Esophagus muscularis mucosa (tissue), 3 donors: ENCODE measurements around the gene ADAMTS14.

Source experiments
- CTCF ChIP-seq, 3 experiments: fragments of 200-600 bp in 2 of 3; fragments of 450-650 bp in 1 of 3; sonication (generic) in 2 of 3; IDR thresholded peaks; one replicate each; pipeline ENCODE4 v1.5.1; 2017 to 2019; ENCODE audit warnings: antibody characterized with exemption in 3 of 3, mild to moderate bottlenecking in 2 of 3, moderate library complexity in 1 of 3
- POLR2A ChIP-seq: fragments of 450-650 bp; IDR thresholded peaks from one replicate; pipeline ENCODE4 v1.6.1; 2017; ENCODE audit warnings: antibody characterized with exemption, moderate library complexity, mild to moderate bottlenecking, low read depth
- POLR2AphosphoS5 ChIP-seq, 2 donors: sonication (generic); formaldehyde crosslinking; IDR thresholded peaks; one replicate each; pipeline ENCODE4 v1.6.1; 2017; ENCODE audit warnings: antibody characterized with exemption in 2 of 2

GRCh38 chr10:70669015-70669414 lies 3.3 kb upstream of the ADAMTS14 start:
- TF ChIP-seq CTCF (IDR thresholded peaks at IDR 0.05) (no peak), POLR2A (no peak), POLR2AphosphoS5 (IDR thresholded peaks at IDR 0.05) (no peak)
